HCT116 (cell line): Measurements from ENCODE around the gene TERT. TPM values are rescaled to one million over a fixed set of nuclear protein-coding genes. Genes with fewer than 3 reads are reported as not detected.

Experiments used
- ATAC-seq: fragments of 200-7000 bp; cut with Tn5 transposase; 2 replicates; pipeline ENCODE4 v1.9.1; 2020; ENCODE audit warnings: mild to moderate bottlenecking, moderate library complexity
- BruUV-seq: library from RNA; stranded (reverse); fragments of 400-500 nt; replicated peaks from 2 replicates; lab custom pipeline; 2021; lab: Mats Ljungman, UMichigan
- CTCF ChIA-PET: fragments of 300-600 bp; sonication (Branson Sonifier 250); formaldehyde crosslinking; loops from one replicate; lab custom pipeline; 2021; ENCODE audit warnings: antibody characterized with exemption; lab: Charles Lee
- POLR2A ChIA-PET: fragments of 300-600, 350-600 bp; sonication (Branson Sonifier 250); formaldehyde crosslinking; loops from one replicate; lab custom pipeline; 2021; ENCODE audit warnings: antibody characterized with exemption; lab: Charles Lee
- RAD21 ChIA-PET, 2 experiments: fragments of 300-600 bp; sonication (Branson Sonifier 250); formaldehyde crosslinking; loops; one replicate each; lab custom pipeline; 2023; ENCODE audit warnings: low total read pairs in 2 of 2; ENCODE audit not compliant: uncharacterized antibody in 2 of 2, unreplicated experiment in 2 of 2, low non-redundant PET in 1 of 2; lab: Charles Lee
- DNase-seq: peaks from one replicate; pipeline ENCODE4 v3.0.0-alpha.2; 2010; ENCODE audit warnings: low read depth, low spot score
- H2AFZ ChIP-seq: fragments of 200-600 bp; shearing (Covaris generic), sonication (generic); 2 replicates; pipeline ENCODE4 v1.6.1; 2017; ENCODE audit warnings: low read depth, mixed run types, mixed read lengths, antibody characterized with exemption, low read length; ENCODE audit not compliant: poor library complexity, severe bottlenecking
- H3K27ac ChIP-seq: 2 replicates; pipeline ENCODE4 v1.5.1; 2012; ENCODE audit warnings: low read depth, low read length
- H3K27me3 ChIP-seq: fragments of 200-600 bp; sonication (generic); 2 replicates; pipeline ENCODE4 v1.6.1; 2016; ENCODE audit warnings: mixed run types, low read length, mixed read lengths; ENCODE audit not compliant: insufficient read depth
- H3K36me3 ChIP-seq, 2 experiments: fragments of 200-500 bp in 1 of 2; fragments of 200-600 bp in 1 of 2; sonication (Bioruptor generic) in 1 of 2; sonication (generic) in 1 of 2; 2 replicates each; pipeline versions ENCODE4 v1.5.1 to v1.6.1; 2014 to 2016; ENCODE audit warnings: low read length in 2 of 2, inconsistent platforms in 1 of 2, mixed read lengths in 1 of 2, mixed run types in 1 of 2; ENCODE audit not compliant: insufficient read depth in 2 of 2, control insufficient read depth in 1 of 2
- H3K4me1 ChIP-seq, 2 experiments: fragments of 200-600 bp in 1 of 2; sonication (generic) in 1 of 2; 2 replicates each; pipeline versions ENCODE4 v1.5.1 to v1.6.1; 2012 to 2017; ENCODE audit warnings: low read length in 2 of 2, inconsistent platforms in 1 of 2, mild to moderate bottlenecking in 1 of 2, mixed read lengths in 1 of 2, mixed run types in 1 of 2, moderate library complexity in 1 of 2; ENCODE audit not compliant: insufficient read depth in 2 of 2, control insufficient read depth in 1 of 2
- H3K4me2 ChIP-seq: fragments of 200-600 bp; sonication (generic); 2 replicates; pipeline ENCODE4 v1.6.1; 2017; ENCODE audit warnings: mixed run types, low read length, mixed read lengths
- H3K4me3 ChIP-seq, 2 experiments: fragments of 200-600 bp in 1 of 2; sonication (generic) in 1 of 2; replicated peaks in 1 of 2; 2 replicates each; pipeline ENCODE4 v1.5.1; 2011 to 2016; ENCODE audit warnings: low read length in 2 of 2, control low read depth in 1 of 2, low read depth in 1 of 2, mild to moderate bottlenecking in 1 of 2, mixed read lengths in 1 of 2, mixed run types in 1 of 2
- H3K79me2 ChIP-seq: fragments of 200-600 bp; sonication (generic); 2 replicates; pipeline ENCODE4 v1.6.1; 2017; ENCODE audit warnings: mild to moderate bottlenecking, mixed run types, low read length, moderate library complexity, mixed read lengths; ENCODE audit not compliant: insufficient read depth
- H3K9ac ChIP-seq: fragments of 200-600 bp; sonication (generic); 2 replicates; pipeline ENCODE4 v1.6.1; 2016; ENCODE audit warnings: low read length, mixed read lengths
- H3K9me2 ChIP-seq: fragments of 200-600 bp; sonication (generic), shearing (Covaris generic); 2 replicates; pipeline ENCODE4 v1.6.1; 2017; ENCODE audit warnings: mixed run types, mild to moderate bottlenecking, moderate library complexity; ENCODE audit not compliant: insufficient read depth
- H3K9me3 ChIP-seq, 2 experiments: fragments of 200-500 bp in 1 of 2; fragments of 200-600 bp in 1 of 2; sonication (Bioruptor generic) in 1 of 2; sonication (generic) in 1 of 2; 2 replicates each; pipeline ENCODE4 v1.6.1; 2014 to 2017; ENCODE audit warnings: low read length in 2 of 2, mixed read lengths in 2 of 2, inconsistent platforms in 1 of 2, low read depth in 1 of 2, mild to moderate bottlenecking in 1 of 2, mixed run types in 1 of 2, moderate library complexity in 1 of 2; ENCODE audit not compliant: control insufficient read depth in 1 of 2, insufficient read depth in 1 of 2
- H4K20me1 ChIP-seq: fragments of 200-600 bp; sonication (generic), shearing (Covaris generic); 2 replicates; pipeline ENCODE4 v1.6.1; 2017; ENCODE audit warnings: mixed run types, mild to moderate bottlenecking, moderate library complexity; ENCODE audit not compliant: insufficient read depth
- ATF3 ChIP-seq: IDR thresholded peaks from 2 replicates; pipeline ENCODE4 v1.6.1; 2012
- EGR1 ChIP-seq: IDR thresholded peaks from 2 replicates; pipeline ENCODE4 v1.6.1; 2012; ENCODE audit warnings: low read depth
- ELF1 ChIP-seq: IDR thresholded peaks from 2 replicates; pipeline ENCODE4 v1.6.1; 2012; ENCODE audit warnings: low read depth, borderline replicate concordance
- EZH2phosphoT487 ChIP-seq: fragments of 200-600 bp; IDR thresholded peaks from 2 replicates; pipeline ENCODE4 v1.6.1; 2018; ENCODE audit warnings: antibody characterized with exemption, borderline replicate concordance
- FOSL1 ChIP-seq: IDR thresholded peaks from 2 replicates; pipeline ENCODE4 v1.6.1; 2012; ENCODE audit warnings: low read depth
- JUND ChIP-seq: IDR thresholded peaks from 2 replicates; pipeline ENCODE4 v1.6.1; 2012
- POLR2AphosphoS5 ChIP-seq: IDR thresholded peaks from 2 replicates; pipeline ENCODE4 v1.6.1; 2011; ENCODE audit warnings: mild to moderate bottlenecking, low read depth, low read length, moderate library complexity
- RAD21 ChIP-seq: IDR thresholded peaks from 2 replicates; pipeline ENCODE4 v1.6.1; 2012; ENCODE audit warnings: low read depth, mild to moderate bottlenecking
- SIN3A ChIP-seq: IDR thresholded peaks from 2 replicates; pipeline ENCODE4 v1.6.1; 2012; ENCODE audit warnings: low read depth
- SP1 ChIP-seq: IDR thresholded peaks from 2 replicates; pipeline ENCODE4 v1.6.1; 2012; ENCODE audit warnings: low read depth
- SRF ChIP-seq: IDR thresholded peaks from 2 replicates; pipeline ENCODE4 v1.6.1; 2012; ENCODE audit warnings: low read depth
- YY1 ChIP-seq: IDR thresholded peaks from 2 replicates; pipeline ENCODE4 v1.6.1; 2011; ENCODE audit warnings: low read length, low read depth, moderate library complexity, mild to moderate bottlenecking; ENCODE audit not compliant: insufficient replicate concordance; ENCODE audit errors: extremely low read depth
- ZFX ChIP-seq: fragments of 450-650 bp; IDR thresholded peaks from 2 replicates; pipeline ENCODE4 v1.6.1; 2017
- ZNF274 ChIP-seq: fragments of 200-500 bp; sonication (Bioruptor generic); IDR thresholded peaks from 2 replicates; pipeline ENCODE4 v1.6.1; 2014; ENCODE audit warnings: mild to moderate bottlenecking, low read depth, low read length, inconsistent platforms
- intact Hi-C: fragments of 100-400 bp; cut with micrococcal nuclease; formaldehyde crosslinking; loops from 2 replicates; pipeline ENCODE4 v1.10.0; 2022
- total RNA-seq: library from RNA; stranded (reverse); gene quantifications from one replicate; pipeline ENCODE4 v1.2.1, GENCODE V29; 2021; ENCODE audit not compliant: unreplicated experiment
- TF ChIP-seq, protein P1 (sequence below): IDR thresholded peaks from 2 replicates; pipeline ENCODE4 v1.6.1; 2012; ENCODE audit warnings: low read depth
- TF ChIP-seq, protein P2 (sequence below): IDR thresholded peaks from 2 replicates; pipeline ENCODE4 v1.6.1; 2012
- TF ChIP-seq, protein P3 (sequence below), 3 experiments: fragments of 200-600 bp in 1 of 3; sonication (generic) in 1 of 3; IDR thresholded peaks in 2 of 3; conservative IDR thresholded peaks in 1 of 3; 2 replicates each; pipeline ENCODE4 v1.5.1; 2012 to 2017; ENCODE audit warnings: low read depth in 2 of 3, low read length in 2 of 3, antibody characterized with exemption in 1 of 3, borderline replicate concordance in 1 of 3, control low read depth in 1 of 3, mild to moderate bottlenecking in 1 of 3, mixed read lengths in 1 of 3, mixed run types in 1 of 3, moderate library complexity in 1 of 3; ENCODE audit not compliant: insufficient read depth in 1 of 3

Gene TERT
- total RNA-seq, 1 experiment from 2014 or later: 6.9 TPM

GRCh38 chr5:1322036-1322900, 27.4 kb upstream of the TERT start:
- peaks cover 16% of the 10 kb centered on the region; the same call in 1 of the 2 replicates for H3K79me2 ChIP-seq
- POLR2A ChIA-PET: no interaction called here
- no peak overlapping the region for H3K27ac ChIP-seq
- ATAC-seq: no peak
- H3K4me3 ChIP-seq: no peak overlapping the region
- no peaks in the 10 kb centered on the region for H3K9me2 ChIP-seq
- H3K9me3 ChIP-seq: no peaks in the 10 kb centered on the region
- no peak overlapping the region for H2AFZ ChIP-seq
- intact Hi-C loops: no loop called here
- CTCF ChIA-PET: no interaction called here
- no peak overlapping the region for H3K4me2 ChIP-seq
- no peak for DNase-seq
- peaks cover 8 to 19% of the 10 kb centered on the region in 2 experiments for H3K4me1 ChIP-seq
- H3K36me3 ChIP-seq: peaks cover 12 to 45% of the 10 kb centered on the region in 2 experiments; a peak in 3 of 4 replicates
- TF ChIP-seq, protein P1, sequence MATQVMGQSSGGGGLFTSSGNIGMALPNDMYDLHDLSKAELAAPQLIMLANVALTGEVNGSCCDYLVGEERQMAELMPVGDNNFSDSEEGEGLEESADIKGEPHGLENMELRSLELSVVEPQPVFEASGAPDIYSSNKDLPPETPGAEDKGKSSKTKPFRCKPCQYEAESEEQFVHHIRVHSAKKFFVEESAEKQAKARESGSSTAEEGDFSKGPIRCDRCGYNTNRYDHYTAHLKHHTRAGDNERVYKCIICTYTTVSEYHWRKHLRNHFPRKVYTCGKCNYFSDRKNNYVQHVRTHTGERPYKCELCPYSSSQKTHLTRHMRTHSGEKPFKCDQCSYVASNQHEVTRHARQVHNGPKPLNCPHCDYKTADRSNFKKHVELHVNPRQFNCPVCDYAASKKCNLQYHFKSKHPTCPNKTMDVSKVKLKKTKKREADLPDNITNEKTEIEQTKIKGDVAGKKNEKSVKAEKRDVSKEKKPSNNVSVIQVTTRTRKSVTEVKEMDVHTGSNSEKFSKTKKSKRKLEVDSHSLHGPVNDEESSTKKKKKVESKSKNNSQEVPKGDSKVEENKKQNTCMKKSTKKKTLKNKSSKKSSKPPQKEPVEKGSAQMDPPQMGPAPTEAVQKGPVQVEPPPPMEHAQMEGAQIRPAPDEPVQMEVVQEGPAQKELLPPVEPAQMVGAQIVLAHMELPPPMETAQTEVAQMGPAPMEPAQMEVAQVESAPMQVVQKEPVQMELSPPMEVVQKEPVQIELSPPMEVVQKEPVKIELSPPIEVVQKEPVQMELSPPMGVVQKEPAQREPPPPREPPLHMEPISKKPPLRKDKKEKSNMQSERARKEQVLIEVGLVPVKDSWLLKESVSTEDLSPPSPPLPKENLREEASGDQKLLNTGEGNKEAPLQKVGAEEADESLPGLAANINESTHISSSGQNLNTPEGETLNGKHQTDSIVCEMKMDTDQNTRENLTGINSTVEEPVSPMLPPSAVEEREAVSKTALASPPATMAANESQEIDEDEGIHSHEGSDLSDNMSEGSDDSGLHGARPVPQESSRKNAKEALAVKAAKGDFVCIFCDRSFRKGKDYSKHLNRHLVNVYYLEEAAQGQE: no peak
- TF ChIP-seq SIN3A: no peak
- no peak for TF ChIP-seq JUND
- no peak for TF ChIP-seq POLR2AphosphoS5
- no peak for TF ChIP-seq RAD21
- no peak for TF ChIP-seq ATF3
- TF ChIP-seq ZNF274: no peak
- no peak for TF ChIP-seq YY1
- TF ChIP-seq EZH2phosphoT487: no peak
- TF ChIP-seq SRF: no peak
- TF ChIP-seq ELF1: no peak
- TF ChIP-seq, protein P2, sequence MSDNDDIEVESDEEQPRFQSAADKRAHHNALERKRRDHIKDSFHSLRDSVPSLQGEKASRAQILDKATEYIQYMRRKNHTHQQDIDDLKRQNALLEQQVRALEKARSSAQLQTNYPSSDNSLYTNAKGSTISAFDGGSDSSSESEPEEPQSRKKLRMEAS: no peak
- no peak for TF ChIP-seq FOSL1
- TF ChIP-seq, protein P3, sequence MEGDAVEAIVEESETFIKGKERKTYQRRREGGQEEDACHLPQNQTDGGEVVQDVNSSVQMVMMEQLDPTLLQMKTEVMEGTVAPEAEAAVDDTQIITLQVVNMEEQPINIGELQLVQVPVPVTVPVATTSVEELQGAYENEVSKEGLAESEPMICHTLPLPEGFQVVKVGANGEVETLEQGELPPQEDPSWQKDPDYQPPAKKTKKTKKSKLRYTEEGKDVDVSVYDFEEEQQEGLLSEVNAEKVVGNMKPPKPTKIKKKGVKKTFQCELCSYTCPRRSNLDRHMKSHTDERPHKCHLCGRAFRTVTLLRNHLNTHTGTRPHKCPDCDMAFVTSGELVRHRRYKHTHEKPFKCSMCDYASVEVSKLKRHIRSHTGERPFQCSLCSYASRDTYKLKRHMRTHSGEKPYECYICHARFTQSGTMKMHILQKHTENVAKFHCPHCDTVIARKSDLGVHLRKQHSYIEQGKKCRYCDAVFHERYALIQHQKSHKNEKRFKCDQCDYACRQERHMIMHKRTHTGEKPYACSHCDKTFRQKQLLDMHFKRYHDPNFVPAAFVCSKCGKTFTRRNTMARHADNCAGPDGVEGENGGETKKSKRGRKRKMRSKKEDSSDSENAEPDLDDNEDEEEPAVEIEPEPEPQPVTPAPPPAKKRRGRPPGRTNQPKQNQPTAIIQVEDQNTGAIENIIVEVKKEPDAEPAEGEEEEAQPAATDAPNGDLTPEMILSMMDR (IDR thresholded peaks at IDR 0.05 in 2 of 3, conservative IDR thresholded peaks at IDR 0.05 in 1 of 3; ENCODE audit: borderline replicate concordance in 1 of 3, insufficient read depth in 1 of 3, low read depth in 2 of 3, low read length in 2 of 3): no peak
- no peak for TF ChIP-seq EGR1
- no peak for TF ChIP-seq SP1
- TF ChIP-seq ZFX: no peak
- no TSS peak for BruUV-seq
- no peak overlapping the region for H3K9ac ChIP-seq
- H4K20me1 ChIP-seq: no peaks in the 10 kb centered on the region
- RAD21 ChIA-PET: no interaction called here
- no peaks in the 10 kb centered on the region for H3K27me3 ChIP-seq
